HG03565 (cell line): ENCODE results near the gene BEGAIN.

Experiments
- ATAC-seq: cut with Tn5 transposase; IDR thresholded peaks from one replicate; pipeline ENCODE4 v1.9.1; 2021; ENCODE audit warnings: mild to moderate bottlenecking, moderate library complexity; ENCODE audit not compliant: unreplicated experiment

The BEGAIN gene

DNA sequence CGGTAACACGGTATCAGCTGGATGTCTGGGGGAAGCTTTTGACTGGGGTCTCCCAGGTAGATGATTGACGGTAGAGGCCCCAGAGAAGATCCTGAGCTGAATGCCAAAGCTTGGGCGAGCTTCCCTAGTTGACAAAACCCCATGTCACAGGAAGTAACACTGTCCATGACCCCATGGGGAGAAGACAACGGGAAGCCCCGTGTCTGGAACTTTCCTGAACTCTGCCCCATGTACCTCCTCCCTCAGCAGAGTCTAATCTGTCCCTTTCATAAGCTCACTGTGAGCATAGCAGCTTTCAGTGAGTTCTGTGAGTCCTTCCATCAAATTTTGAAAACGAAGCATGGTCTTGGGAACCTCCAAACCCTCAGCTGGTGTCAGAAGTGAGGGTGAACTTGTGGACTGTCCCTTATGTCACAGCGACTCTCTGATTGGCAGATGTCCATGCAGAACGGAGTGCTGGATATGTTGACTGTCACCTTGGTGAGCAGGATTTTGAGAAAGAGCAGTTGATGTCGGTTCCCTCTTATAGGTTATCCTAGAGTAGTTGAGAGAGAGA lies 29.7 kb upstream of the BEGAIN start:
- ATAC-seq: no peak

DNA sequence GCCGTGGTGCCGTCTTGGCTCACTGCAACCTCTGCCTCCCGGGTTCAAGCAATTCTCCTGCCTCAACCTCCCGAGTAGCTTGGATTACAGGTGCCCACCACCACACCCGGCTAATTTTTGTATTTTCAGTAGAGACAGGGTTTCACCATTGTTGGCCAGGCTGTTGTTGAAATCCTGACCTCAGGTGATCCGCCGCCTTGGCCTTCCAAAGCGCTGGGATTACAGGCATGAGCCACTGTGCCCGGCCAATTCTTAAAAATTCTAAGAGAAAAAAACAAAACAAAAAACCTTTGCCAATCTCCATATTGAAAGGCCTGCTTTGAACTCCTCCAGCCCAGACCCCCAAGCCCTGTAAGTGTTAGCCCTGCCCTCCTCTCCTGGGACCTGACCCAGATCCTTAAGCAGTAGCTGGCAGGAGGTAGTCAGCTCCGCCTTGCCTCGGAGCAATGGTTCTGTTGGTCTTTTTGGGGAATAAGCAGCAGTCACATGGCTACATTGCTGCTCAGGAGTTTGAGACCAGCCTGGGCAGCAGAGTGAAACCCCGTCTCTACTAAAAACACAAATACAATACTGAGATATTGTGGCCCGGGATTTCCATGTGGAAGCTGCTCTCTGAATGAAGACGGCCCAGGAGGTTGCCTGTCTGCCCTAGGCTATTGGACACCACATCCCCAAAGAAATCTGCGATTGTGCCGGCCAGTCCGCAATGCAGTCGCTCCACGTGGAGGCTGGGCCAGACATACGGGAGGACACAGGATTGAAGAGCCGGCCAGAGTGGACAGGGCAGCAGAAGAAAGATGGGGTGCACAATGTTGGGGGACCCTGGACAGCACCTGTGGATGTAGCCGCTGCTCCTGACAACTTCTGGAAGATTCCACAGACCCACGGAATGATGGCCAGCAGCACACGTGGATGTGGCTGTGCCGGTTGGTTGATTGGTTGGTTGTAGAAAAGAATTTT lies 28.8 kb upstream of the BEGAIN start:
- no peak for ATAC-seq

DNA sequence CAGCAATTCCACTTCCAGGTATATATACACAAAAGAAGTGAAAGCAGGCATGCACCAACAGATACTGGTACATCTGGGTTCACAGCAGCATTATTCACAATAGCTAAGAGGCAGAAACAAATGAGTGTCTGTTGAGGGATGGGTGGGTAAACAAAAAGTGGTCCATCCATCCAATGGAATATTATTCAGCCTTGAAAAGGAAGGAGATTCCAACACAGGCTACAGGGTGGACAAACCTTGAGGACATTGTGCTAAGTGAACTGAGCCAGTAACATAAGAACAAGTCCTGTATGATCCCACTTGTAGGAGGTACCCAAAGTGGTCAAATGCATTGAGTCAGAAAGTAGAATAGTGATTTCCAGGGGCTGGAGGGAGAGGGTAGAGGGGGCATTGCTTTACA lies 27.6 kb upstream of the BEGAIN start:
- no peak for ATAC-seq

DNA sequence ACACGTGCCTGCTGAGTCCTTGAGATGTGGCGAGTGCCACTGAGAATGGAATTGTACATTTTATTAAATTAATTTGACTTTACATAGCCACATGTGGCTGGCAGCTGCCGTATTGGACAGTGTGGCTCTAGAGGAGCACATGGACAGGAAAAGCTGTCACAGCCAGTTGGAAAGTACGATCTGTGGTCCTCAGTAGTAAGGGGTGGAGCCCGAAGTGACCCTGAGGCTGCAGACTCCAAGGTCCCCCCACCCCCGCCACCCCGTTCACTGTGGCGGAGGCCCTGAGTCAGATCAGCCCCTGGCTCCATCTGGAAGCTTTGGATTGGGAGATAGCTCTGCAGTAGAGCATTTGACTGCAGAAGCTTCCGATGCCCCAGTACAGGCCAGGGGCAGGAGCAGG lies 25.8 kb upstream of the BEGAIN start:
- no peak for ATAC-seq

DNA sequence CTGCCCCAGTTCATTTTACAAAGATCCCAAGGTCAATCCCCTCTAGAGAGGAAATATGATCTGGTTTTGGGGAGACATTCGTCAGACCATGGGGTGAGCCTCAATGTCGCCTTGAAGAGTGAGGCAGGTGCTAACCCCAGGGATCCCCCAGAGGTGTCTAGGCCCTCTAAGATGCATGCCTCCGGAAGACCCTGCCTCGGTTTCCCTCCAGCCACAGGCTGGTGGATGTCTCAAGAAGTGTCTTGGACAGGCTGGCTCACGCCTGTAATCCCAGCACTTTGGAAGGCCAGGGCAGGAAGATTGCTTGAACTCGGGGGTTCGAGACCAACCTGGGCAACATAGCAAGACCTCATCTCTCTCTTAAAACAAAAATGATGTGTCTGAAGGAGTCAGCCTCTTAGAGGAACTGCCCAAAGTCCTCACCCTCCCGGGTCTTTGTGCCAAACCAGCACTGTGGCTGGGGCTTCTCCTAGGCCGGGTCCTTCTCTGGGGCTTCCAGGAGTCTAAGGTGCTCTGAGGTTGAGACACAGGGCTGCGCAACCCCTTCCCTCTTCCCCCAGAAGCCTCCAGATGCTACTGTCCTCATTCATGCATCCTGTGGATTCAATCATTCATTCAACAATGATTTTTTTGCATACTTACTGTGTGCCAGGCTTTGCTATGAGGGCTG lies 24.7 kb upstream of the BEGAIN start:
- no peak for ATAC-seq

DNA sequence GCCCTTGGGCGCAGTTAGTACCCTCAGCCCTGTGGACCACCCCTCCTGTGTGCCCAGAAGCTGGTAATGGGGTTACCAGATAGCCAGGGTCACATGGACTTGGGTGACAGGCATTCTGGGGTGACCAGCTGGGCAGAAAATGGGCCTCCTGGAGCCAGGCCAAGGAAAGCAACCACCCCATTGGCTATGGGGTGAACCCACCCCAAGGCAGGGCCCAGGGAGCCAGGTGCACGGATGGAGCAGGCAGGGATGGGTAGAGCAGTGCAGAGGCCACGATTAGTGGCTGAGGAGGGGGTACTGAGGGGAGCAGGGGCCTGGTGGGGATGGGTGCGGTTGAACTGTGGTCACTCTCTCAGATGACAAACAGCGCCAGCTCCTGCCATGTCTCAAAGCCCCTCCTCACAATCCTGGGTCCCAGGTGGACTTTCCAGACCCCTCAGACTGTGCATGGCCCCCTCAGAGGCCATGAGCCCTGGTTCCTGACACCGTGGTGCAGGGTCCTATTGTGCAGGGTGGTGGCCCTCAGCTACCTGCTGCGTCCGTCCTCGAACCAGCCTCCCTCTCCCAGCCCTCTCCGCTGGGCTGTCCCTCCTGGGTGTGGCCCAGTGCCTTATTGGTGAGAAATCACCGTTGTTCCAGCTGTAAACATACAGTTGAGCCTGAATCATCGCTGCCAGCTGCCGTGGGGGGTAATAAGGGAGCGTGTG lies 23.4 kb upstream of the BEGAIN start:
- ATAC-seq: no peak

DNA sequence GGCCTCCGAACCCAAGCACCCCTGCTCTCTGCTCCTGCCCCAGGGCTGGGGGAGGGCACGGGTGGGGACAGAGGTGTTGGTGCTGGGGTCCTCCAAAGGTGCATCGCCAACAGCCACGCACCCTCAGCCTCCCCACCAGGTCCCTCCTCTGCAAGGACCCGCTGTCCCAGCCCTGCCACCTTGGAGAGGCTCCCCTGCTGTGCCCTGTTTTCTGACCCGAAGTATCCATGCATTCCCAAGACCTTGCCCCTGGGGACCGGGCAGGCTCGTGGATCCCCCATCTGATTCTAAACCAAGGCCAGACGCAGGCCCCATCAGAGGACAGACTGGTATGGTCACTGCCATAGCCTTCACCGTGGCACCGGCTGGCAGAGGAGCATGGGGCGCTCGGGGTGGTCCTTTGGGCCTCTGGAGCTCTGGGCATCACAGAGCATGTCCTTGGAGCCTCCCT lies 22.7 kb upstream of the BEGAIN start:
- ATAC-seq: no peak

DNA sequence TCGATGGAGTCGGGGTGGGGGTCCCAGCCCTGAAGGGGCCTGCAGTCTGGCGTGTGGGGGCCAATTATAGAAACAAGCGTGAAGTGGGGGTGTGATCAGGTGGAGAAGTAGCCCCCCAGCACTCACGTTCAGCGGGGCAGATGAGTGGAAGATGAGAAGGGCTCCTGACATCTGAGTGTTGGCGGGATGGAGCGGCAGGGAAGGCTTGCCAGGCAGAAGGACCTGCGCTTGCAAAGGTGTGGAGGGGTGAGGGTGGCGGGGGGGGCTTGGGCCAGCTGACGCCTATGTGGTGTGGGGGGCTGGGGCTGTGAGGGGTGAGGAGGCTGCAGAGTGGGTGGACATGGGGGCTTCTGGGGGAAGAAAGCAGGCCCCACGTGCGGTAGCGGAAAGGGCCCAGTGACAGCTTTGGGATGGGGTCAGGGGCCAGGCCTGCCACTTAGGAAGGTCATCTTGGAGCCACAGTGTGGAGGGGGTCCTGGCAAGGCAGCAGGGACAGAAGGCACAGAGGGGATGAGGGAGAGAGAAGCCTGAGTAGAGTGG lies 22.2 kb upstream of the BEGAIN start:
- ATAC-seq: no peak

DNA sequence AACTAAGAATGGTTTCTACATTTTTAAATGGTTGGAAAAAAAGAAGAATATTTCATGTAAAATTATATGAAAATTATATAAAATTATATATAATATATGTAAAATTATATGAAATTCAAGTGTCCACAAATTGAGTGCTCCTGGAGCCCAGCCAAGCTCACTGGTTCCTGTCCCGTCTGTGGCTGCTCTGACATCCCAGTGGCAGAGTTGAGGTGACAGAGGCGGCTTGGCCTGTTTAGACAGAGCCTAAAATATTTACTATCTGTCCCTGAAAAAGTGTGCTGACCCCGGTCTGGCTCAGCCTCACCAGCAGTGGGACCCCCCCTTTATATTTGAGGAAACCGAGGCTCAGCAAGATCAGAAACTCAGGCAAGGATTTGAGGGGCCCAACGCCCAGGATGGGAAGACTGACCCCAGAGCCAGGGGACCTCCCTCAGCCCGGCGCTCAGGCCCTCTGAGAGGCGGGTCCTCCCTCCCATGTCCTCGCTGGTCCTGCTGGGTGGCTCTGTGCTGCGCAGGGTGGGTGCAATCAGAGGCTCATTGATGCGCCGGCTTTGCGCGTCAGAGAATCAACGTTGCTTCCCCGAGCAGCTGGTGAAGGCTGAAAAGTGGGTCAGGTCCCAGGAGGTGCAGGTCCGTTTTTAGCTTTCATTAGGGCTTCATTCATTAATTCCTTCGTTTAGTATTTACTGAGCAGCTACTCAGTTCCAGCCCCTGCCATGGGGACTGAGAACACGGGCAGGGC lies 21.5 kb upstream of the BEGAIN start:
- ATAC-seq: no peak

DNA sequence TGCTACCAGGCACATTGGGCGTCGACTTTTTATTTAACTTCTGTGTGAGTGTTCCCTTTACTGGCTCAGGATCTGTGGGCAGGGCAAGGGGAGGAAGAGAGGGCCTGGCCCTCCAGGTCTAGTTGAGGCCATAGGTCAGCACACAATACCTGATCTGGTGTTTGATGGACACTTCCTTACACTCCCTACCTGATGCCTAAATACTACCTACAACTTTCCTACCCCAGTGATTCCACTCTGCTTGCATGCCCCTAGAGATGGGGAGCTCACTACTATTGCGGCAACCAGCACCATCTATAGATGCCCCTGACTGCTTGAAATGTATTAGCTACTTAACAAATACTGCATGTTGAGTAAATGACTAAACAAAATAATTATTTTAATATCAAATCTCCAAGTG lies 20.8 kb upstream of the BEGAIN start:
- ATAC-seq: no peak

DNA sequence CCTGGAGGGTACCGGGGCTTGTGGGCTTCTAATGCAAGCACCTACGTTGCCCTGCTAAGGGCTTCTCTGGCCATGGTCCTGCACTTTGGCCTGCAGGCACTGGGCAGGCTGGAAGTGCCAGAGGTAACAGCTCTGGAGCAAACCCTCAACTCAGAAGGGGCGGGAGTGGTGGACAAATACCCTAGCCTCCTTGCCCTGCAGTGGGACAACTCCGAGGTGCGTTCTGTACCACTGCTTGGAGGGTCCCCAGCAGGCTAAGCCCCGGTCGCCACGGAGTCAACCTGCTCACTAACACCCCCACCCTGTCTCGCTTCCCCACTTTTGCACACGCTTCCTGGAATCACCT lies 20.4 kb upstream of the BEGAIN start:
- no peak for ATAC-seq

DNA sequence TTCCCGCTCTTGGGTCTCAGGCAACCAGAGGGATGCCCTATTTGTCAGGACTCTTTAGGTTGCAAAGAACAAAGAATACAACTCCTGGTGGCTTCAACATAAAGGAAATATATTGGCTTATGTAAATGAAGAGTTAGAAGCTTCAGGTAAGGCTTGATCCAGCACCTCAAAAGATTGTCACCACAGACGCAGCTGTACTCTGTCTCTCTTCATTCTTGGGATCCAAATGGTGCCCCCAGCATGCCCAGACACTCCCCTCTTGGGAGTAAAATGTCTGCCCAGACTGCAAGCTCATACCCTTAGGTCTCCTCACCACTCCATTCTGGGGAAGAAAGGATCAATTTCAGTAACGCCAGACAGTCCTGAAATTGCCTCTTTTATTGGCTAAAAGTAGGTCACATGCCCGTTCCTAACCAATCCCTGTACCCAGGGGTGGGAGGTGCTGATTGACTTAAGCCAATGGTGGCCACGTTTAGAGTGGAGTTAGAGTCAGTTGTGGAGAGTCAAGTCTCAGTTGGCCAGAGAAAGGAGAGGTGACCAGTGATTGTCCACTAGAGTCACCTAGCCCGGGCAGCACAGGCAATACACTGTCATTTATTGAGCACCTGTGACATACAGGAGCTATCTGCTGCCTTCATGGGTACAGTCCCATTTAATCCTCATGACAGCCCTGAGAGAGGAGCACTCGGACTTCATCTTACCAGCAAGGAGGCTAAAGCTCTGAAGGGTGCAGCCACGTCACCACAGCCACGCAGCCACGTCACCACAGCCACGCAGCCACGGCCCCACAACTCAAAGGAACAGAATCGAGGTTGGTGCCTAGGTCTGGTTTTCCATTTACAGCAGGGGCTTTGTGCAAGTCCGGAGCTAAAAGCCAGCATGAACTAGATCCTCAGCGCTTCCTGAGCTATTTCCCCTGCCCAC lies 19.7 kb upstream of the BEGAIN start:
- no peak for ATAC-seq

DNA sequence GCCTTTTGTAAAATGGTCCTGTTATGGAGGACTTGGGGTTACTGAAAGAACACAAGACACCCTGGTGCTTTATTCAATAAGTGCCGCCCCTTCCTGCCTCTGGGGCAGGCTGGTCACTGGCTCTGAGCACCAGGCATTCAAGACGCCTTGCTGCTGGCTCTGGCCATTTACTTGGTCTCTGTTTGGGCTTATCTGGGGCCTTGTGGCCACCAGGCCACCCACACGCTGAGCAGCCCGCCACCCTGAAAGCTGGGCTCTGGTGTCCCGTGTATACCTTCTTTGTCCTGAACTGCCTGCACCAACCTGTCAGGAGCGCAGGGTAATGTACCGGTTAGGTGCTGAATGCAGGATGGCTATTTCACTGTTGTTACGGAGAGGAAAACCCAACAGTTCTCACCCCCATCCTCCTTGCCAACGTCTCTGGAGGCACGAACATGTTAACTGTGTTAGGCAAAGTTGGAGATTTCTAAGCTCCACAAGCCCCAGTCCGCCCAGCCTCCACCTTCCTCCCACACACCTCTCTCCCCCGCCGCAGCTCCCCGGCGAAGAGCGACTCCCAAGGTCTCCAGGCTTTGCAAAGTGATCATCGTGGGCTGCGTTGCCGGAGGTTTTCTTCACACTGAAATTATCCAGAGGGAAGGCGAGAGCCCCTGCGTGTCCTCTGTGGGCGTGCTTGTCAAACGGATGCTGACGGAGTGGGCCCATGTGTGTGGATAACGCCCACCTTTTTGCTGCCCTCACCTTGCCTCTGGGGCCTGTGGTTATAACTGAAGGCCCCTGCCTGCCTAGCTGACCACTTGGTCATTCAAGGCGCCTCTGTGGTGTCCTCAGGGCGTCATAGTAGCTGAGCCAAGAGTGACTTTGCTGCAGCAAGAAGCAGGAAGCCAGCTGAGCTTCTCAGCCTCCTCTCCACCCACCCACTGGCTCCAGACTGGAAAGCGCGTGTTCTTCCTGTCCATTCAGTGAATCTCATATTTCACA lies 18.8 kb upstream of the BEGAIN start:
- no peak for ATAC-seq

DNA sequence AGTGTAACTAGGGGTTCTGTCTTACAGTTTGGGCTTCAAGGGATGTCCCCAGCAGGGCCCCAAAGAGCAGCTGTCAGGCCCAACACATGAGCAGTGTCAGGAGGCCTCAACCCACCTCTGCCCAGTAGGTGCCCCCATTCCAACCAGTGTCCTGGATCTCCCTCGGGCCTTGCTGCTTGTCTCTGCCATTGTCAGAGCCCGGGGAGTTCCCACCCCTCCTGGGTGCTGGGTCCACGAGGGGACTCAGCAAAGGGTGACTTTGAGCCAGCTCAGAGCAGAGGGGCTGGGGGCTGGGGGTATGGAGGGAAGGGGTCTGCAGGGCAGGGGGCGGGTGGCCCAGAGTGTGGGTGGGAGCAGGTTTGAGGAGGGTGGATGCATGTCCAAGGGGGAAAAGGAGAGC lies 18.0 kb upstream of the BEGAIN start:
- ATAC-seq: no peak

DNA sequence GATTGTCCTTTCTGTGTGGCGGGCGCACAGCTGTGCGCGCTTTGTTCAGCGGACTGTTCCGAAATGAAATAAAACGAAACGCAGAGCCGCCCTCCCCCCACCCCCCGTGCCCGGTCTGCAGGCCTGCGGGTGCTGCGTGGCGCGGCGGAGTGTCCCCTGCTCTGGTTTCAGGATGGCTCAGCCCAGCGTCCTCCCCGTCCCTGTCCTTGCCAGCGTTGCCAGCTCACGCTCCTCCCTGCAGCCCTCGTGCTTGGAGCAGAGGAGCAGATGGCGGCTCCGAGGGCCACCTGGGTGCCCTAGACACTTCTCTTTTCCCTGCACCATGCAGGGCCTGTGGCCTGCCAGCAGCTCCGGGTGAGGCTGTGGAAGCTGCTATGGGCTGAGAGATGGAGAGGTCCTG lies 17.5 kb upstream of the BEGAIN start:
- ATAC-seq: no peak

DNA sequence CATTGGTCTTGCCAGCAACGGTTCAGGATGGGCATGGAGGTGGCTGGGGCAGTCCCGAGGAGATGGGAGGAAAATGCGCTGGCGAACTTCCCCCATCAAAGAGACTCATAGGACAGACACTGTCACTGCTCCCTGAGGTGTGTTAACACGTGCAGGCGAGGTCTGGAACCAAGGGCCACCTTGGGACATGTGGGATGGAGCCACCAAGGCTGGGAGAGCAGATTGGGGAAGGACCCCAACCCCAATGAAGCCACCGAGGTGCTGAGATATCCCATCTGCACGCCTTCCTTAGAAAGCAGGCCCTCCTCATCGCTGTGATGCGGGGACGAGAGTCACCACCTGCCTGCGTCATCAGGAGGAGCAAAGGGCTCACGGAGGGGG lies 16.9 kb upstream of the BEGAIN start:
- ATAC-seq: no peak

DNA sequence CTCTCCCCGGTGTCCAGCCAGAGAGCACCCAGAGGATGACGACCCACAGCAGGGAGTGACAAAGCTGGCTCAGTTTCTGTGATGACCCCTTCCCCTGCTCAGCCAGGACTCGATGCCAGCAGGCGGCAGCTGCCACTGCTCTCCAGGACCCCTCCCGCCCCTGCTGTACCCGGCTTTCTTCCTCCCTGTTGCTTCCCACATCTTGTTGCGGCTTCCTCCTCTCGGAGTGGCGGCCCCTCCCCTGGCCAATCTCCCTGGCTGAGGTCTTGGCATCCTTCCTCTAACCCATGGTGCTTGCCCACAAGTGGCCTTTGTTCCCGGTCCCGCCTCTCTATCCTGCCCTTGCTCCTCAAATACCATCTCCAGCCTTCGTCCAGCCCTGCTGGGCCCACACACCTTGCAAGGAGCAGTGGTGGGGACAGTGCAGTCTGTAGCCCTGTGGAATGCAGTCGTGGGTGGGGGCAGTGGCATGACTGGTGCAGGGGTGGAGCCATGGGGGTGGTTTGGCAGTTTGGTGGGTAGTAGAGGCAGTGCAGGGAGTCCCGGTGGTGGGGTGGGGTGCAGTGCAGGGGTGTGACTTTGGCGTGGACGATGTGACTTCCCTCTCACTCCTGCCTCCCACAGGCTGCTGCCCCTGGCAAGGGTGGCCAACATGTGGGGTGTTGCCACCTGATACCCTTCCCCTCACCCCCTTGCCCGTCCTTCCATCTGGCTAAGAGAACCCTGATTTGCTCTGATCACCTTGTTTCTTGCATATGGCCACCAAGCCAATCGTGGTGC lies 16.3 kb upstream of the BEGAIN start:
- ATAC-seq: no peak
